NCI-H2081 treated with DMSO at 0.1 percent for 48 hours (cell line): Measurements from ENCODE around the gene CEP295NL.
"Not testable (repeated sequence)": the region's sequence is repeated elsewhere in the genome, so short reads cannot be mapped to it uniquely, and the experiment has no call there.

Source experiments
- DNase-seq: peaks from one replicate; lab custom pipeline; 2025; lab: John Stamatoyannopoulos, UW

Gene CEP295NL

DNA sequence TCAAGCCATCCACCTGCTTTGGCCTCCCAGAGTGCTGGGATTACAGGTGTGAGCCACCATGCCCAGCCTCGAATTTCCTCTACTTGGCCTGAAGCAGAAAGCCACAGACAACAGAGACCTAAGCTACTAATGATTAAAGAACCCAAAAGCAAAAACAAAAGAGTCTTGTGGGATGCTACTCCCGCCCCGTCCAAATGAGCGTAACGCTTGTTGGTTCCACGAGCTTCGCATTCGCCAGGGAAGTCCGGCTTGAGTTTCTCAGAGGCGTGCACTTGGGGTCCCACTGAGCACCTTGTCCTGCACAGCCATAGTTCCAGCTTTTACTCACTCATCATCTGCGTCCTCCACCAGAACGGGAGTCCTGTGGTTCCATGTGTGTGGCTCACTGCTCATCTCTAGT is 16.0 kb downstream of the CEP295NL start:
- DNase-seq = no peak

DNA sequence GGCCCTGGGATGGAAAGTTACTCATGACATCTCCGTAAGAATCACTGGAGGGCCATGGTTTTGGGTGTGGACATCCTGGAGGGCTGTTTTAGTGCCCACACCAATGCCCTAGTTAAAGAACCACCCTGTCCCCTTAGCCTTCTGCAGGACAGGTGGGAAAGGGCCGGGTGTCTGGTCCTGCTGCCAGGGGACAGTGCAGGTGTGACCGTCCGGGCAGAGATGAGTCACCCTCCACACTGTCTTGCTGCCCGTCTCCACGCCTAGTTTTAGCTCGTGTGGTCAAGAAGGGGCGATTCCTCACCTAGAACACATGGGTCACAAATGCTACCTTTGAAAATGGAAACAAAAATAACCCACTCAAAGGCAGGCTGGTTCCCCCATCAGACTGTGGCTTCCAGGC is 17.0 kb downstream of the CEP295NL start:
- no peak for DNase-seq

DNA sequence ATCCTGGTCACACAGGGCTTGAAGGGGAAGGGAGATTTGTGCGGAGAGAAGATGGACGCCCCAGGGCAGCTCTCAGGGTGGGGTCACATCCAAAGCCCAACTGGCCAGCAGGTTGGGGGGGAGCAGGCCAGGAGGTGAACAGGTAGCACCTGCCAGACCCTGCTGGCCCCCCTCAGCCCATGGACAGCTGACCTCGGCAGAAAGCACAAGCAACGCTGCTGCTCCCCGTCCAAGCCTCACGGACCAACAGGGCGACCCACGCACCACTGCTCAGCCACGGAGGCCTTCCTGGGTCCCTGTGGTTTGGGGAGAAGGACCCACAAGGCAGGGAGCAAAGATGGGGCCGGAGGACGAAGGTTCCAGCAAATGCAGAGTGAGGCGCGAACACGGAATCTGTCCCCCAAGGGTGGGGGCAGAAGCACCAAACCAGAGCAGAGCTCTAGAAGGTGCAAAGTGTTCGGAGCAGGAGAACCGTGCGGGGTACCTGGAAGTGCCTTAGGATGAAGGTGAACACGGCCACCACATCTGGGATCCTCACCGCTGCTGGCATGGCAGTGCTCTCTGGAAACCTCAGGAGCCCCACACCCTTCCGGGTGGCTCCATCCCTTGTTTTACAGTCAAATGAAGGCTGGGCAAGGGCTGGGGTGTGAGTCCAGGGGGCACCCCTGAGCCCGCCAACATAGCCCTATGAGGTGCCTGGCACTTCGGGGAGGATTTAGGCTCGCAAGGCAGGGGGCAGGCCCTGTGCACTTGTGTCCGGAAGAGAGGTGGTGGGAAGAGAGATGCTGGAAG is 17.9 kb downstream of the CEP295NL start:
- no peak for DNase-seq

DNA sequence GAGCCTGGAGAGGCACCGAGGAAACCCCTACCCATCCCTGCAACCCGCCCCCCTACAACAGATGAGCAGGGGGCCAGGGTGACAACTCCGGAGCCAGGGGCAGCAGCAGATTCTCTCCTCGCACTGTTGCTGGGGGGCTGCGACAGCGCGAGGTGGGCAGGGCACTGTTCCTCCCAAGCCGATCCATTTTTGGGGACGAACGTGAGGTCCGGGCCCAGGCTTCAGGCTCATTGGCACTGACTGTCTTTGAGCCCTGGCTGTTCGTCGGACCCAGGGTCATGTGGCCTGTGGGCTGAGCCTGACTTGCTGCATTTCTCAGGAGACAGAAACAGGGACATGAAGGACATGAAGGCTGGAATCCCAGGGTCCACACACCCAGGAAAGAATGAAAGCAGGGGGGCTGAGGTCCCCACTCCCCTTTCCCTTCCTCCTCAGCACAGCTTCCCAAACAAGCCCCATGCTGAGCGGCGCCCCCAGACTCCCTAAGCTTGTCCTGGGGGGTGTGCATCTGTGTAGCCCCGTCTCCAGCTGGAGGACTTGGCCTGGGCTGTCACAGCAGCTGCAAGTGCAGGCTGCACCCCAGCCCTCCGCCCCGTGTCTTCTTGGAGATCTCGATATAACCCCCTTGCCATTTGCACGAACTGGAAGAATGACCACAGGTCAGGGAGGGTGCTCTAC is 18.7 kb downstream of the CEP295NL start:
- no peak for DNase-seq

DNA sequence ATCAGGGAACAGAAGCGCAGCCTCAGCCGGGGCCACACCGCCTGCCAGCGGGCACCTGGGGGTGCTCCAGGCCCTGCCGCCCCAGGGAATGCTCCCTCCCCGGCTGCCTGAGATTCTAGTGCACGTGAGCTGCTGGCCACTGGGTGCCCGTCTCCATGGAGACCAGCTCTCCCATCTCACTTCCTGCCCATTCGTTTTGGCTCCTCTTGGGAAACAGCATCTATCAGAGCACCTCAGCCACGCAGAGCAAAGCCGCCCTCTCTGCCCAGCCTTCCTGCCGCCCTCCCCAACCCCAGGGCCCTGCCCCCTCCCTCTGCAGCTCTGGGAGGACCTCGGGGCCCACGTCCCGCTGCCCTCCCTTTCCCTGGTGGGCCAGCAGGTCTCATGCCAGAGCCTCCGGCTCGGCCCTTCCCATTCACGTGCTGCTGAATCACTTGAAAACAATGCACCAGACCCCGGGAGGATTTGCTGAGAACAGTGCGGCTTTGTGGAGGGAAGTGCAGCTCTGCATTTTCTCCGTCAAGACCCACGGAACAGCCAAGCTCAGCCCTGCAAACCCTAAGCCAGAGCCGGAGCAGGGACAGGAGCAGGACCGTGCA is 19.4 kb downstream of the CEP295NL start:
- DNase-seq = peak; percentile 59

DNA sequence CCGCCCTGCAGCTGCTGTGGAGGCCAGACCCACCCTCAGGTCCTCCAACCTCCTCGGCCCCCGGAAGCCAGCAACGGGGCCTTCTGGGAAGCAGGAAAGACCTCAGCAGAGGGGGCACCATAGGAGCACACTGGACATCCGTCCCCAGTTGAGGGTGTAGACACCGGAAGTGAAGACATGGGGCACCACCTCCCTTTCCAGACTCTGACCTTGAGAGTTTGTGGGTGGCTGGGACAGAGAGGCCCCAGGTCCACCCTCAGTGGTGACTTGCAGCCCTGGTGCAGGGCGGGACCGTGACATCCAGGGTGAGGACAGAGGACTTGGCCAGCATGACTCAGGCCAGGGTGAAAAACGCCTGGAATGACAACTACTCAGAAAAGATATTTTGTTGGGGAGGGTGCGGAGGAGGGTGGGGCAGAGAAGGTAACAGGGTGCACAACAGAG is 19.9 kb downstream of the CEP295NL start:
- no peak for DNase-seq

DNA sequence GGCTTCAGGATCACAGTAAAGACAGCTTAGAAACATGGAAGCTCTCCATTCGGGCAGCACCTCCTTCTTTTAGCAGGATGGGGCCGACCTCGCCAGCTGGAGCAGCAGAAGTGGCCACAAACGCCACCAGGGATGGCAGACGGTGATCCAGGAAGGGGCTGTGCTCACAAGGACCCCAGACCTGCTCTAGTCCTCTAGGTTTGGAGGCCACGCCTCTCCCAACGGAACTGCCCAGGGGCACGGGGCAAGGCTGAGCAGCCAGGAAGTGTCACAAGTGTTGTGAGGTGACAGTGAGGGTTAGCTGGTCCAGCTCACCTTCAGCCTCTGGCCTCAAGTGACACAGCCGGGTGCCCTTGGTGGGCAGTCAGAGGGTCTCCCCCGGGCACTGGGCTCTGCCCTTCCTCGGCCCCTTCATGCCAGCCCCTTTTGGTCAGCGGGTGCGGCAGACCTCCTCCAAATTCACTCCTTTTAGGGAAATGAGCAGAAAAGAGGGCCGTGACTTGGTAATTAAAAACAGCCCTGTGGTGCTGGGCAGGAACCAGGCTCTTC is 20.4 kb downstream of the CEP295NL start:
- DNase-seq = no peak

DNA sequence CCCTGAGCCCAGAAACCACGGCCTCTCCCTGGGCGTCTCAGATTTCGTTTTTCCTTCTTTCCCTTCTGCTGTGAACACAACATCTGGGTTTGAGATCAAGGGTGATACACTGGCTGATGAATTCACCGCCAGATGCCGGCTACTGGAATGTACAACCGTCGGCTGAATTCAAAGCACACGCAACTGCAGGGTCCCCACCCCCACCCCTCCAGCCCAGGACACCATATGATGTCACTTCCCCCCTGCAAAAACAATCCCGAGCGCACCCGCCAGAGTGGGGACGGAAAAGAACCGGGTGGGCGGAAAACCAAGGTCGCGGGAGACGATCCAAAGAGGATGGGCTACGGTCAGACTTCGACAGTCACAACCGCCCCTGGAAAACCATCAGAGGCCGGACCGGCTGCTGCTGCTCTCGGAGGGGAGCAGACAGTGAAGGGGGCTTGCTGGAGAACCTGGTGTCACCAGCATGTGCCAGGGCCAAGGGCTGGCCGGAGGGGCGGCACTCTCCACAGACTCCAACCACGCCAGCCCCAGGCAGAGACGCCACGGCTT is 23.3 kb downstream of the CEP295NL start:
- no peak for DNase-seq

DNA sequence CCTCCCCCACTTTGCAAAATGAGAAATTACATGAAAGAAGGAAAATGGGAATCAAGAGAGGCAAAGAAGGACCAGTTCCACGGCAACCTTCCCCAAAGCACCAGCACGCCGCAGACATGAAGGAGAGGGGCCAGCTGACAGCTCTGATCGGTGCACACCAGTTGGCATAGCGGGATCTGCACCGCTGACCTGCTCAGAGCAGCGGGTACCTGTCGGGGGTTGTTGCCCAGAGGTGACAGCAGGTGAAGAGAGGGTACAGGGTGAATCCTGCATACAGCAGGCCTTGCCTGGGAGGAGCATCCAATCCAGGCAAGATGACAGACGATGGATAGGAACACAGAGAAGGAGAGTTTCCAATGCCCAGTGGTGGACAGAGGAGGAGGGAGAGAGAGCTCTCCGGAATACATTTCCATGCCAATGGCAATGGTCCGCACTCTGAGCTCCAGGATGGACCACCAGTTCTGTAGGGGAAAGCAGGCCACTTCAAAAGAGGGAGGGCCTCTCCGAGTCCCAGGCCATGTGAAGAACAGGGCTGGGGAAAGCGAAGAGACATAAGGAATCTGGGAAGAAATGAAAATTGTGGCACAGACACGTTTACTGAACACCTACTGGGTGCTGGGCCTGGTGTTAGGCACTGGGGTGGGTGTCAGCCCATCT is 24.0 kb downstream of the CEP295NL start:
- DNase-seq = no peak

DNA sequence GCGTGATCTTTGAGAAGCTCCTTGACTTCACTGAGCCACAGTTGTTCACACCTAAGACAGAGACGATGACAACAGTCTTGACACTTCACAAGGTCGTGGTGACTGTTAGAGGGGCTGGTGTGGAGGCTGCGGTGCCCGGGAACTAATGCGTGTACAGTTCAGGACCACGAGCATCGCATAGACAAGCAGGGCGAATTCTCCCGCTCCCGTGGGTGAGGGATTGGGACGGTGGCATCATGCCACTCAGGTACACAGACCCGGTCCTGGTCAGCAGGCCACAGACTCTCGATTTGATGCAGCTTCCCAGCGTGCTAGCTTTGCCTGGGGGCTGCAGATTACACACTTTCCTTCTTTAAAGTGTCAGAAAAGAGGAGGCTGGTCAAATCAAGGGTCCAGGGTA is 24.7 kb downstream of the CEP295NL start:
- DNase-seq = no peak

DNA sequence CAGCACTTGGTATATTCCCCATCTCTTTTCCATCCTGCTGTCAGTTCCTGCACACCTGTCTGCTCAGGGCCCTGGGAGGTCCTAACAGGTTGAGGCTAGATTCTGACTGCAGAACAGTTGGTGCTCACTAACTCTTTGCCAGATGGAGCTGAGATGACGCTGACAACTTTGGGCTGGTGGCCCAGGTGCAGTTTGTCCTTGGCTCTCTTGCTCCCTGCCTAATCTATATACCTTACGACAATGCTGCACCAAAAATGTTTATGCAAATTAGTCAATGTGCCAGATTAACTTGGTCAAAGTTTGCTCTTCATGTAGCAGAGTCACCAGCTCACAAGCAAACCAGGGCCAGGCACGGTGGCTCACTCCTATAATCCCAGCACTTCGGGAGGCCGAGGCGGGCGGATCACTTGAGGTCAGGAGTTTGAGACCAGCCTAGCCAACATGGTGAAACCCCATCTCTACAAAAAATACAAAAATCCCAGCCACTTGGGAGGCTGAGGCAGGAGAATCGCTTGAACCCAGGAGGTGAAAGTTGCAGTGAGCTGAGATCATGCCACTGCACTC is 26.0 kb downstream of the CEP295NL start:
- not testable (repeated sequence) for DNase-seq

DNA sequence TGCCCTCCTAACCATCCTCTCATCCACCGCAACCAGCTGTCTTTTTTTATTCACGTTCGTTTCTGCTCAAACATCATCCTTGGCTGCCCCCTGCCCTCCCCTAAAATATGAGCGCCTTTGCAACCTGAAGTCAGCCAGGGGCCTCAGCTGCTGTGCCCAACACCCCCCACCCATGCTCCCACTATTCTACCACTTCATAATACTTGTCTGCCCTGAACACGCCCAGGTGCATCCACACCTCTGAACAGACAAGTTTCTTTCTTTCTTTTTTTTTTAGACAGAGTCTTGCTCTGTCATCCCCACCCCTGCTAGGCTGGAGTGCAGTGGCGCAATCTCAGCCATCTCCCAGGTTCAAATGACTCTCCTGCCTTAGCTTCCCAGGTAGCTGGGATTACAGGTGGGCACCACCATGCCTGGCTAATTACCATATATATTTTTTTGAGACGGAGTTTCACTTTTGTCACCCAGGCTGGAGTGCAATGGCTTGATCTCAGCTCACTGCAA is 26.9 kb downstream of the CEP295NL start:
- no peak for DNase-seq

DNA sequence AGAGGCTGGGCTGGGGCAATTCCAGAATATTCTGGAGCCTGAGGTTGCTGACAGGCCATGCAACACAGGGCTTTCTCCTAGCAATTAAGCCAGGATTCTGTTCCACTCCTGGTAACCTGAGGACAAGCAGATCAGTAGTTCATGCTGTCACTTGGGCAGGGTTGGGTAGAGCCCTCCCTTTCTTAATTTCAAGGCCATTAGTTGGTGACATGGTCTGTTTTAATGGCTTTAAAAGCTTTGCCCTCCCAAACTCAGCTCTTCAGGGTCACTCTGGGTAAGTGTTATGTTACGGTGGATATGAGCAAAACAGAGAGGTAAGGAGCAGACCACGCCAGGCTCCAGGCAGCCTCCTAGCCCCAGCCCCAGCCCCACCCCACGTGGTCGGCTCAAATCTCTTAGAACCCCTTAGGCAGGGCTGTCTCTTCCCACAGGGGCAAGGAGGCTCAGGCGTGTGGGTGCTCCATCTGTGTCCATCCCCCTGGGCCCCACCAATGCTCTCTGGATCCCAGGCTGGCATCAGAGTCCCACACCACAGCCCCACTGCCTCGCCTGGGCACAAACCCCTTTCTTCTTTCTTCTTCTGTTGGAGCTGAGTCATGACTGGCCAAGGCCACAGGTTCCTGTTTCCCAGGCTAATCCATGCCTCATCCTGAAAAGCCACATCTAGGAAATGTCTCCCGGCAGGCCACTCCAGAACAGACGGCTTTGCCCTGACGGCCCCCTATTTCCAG is 27.5 kb downstream of the CEP295NL start:
- DNase-seq = no peak

DNA sequence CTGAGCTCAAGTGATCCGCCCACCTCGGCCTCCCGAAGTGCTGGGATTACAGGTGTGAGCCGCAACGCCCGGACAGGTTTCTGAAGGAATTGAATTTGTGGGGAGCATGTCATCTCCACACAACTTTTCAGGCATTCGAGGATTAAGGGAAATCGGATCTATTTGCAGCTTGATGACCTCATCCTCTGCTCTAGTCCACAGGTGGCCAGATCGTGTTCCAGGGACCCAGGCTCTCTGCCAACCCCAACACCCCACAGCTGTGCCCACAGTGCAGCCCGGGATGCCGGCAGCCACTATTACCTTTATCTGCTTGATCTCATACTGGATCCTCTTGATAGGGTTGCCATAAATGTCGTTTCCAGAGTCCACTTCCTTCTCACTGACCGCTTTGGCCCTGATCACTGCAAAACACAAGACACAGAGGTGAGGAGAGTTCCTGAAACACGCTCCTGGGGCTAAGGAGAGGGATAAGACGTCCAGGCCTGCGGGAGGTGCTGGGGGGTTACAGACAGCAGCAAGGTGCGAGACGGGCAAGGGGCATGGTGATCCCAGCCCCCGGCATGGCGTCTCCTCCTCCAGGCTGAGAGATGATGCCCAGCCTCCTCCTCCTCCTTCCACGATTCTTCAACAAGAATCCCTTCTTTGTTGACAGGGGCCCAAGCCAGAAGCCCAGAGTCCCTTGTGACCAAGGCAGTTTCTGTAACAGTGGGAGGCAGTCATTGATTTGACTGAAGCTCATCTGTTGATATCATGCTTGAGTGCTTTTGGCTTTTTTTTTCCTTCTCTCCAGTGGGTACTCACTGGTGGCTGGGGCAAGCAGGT is 29.3 kb downstream of the CEP295NL start:
- DNase-seq = peak; percentile 78

DNA sequence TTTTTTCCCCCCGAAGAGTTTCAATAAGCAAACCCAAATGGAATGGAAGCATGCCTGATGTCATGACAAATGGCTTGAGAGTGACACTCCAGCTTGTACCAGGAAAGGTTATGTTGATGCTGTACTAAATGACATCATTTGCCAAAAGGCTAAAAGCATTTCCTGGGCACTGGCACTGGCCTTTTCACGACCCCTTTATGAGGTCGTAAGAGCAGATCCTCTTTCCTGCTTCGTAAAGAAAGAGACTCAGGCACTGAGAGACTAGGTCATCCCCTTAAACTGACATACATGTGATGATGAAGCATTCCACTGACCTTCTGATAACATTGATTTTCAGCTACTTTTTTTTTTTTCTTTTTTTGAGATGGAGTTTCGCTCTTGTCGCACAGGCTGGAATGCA is 30.5 kb downstream of the CEP295NL start:
- no peak for DNase-seq

DNA sequence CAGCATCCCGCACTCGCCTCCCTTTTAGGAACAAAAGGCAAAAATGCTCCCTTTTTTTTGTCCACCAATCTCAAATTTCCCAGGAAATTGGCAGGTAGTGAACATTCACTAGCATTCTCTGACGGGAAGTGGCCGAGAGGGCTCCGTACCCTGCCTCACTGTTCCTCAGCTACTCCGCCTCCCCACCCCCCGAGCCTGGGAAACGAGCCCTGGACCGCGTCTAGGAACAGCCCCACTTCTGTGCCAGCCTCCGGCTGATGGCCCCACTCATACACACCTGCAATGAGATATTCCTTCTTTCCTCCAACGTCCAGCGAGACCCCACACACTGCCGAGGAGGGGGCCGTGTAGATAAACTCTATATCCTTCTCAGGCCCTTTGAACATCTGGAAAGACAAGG is 32.4 kb downstream of the CEP295NL start:
- DNase-seq = no peak

DNA sequence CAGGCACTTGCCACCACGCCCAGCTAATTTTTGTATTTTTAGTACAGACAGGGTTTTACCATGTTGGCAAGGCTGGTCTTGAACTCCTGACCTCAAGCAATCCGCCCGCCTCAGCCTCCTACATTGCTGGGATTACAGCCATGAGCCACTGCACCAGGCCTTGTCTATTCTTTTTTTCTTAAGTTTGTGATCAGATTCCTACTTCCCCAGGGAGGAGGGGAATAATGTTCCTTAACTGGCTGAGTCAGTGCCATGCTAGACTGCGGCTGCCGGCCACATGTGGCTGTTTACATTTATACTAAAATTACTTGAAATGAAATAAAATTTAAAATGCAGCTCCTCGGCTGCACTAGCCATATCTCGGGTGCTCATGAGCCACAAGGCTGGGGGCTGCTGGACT is 34.6 kb downstream of the CEP295NL start:
- DNase-seq = no peak

DNA sequence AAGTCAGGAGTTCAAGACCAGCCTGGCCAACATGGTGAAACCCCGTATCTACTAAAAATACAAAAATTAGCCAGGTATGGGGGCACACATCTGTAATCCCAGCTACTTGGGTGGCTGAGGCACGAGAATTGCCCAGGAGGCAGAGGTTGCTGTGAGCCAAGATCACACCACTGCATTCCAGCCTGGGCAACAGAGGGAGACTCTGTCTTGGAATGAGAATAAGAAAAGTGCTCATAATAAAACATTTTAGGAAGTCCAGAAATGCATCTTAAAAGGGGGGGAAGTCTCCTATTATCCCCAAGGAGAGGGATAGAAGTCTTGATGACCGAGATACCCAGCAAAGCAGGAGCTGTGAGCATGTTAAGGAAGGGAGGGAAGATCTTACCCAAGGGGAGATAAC is 36.0 kb downstream of the CEP295NL start:
- DNase-seq = not testable (repeated sequence)

DNA sequence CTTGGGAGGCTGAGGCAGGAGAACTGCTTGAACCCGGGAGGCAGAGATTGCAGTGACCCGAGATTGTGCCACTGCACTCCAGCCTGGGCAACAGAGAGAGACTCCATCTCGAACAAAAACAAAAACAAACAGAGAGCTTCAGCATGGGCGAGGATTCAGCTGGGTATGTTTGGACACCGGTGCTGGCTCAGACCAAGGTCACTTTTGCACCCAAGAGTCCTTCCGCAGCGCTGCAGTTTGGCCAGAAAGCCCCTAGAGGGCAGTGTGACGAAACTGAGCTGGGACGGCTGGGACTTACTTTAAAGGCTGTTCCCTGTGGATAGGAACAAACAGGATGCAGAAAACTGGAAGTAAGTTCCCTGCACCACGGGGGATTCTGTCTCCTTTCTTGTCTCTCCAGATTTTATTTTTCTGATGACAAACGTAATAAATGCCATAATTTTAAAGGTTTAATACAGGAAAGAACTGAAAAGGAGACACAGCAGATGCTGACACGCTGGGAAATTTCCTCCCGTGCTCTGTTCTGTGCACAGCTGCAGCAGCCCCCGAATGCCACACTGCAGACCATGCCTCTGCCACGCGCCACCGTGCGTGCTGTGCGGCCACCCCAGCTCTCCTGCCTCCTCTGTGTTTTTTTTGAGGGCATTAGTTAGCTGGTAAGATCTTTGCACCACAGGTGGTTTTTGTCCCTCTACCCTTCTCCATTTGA is 37.2 kb downstream of the CEP295NL start:
- peak; percentile 39 for DNase-seq
